ENCODE data around the gene RAB26. TPM values are rescaled to one million over a fixed set of nuclear protein-coding genes. Genes with fewer than 3 reads are reported as not detected.

Gene RAB26
- total RNA-seq, 1 donor from 2014 or later = 2.1 TPM

GRCh38 chr16:2170587-2171435 is 22.4 kb downstream of the RAB26 start:
- no peak for DNase-seq (ENCODE audit: low spot score)
- no peak overlapping the region for H3K4me2 ChIP-seq
- no peaks in the 10 kb centered on the region for H4K20me1 ChIP-seq (ENCODE audit: low read depth)
- Mint-ChIP-seq H3K27ac (no peak overlapping the region), H3K4me1 (no peaks in the 10 kb centered on the region), H3K36me3 (peaks cover 2% of the 10 kb centered on the region), H3K9me3 (no peaks in the 10 kb centered on the region), H3K27me3 (ENCODE audit: insufficient read depth, low read depth) (no peaks in the 10 kb centered on the region), H3K4me3 (no peak overlapping the region)
- H3K4me3 ChIP-seq = no peak overlapping the region
- no peaks in the 10 kb centered on the region for H3F3A ChIP-seq (ENCODE audit: low read depth)
- H2AFZ ChIP-seq (replicated peaks) = no peak overlapping the region
- no peaks in the 10 kb centered on the region for H3K9me3 ChIP-seq (ENCODE audit: low read depth)
- H3K4me1 ChIP-seq = no peaks in the 10 kb centered on the region
- H3K79me2 ChIP-seq (ENCODE audit: low read depth) = no peaks in the 10 kb centered on the region
- H3K27ac ChIP-seq = no peak overlapping the region
- H3K36me3 ChIP-seq = no peaks in the 10 kb centered on the region
- TF ChIP-seq, protein P1, sequence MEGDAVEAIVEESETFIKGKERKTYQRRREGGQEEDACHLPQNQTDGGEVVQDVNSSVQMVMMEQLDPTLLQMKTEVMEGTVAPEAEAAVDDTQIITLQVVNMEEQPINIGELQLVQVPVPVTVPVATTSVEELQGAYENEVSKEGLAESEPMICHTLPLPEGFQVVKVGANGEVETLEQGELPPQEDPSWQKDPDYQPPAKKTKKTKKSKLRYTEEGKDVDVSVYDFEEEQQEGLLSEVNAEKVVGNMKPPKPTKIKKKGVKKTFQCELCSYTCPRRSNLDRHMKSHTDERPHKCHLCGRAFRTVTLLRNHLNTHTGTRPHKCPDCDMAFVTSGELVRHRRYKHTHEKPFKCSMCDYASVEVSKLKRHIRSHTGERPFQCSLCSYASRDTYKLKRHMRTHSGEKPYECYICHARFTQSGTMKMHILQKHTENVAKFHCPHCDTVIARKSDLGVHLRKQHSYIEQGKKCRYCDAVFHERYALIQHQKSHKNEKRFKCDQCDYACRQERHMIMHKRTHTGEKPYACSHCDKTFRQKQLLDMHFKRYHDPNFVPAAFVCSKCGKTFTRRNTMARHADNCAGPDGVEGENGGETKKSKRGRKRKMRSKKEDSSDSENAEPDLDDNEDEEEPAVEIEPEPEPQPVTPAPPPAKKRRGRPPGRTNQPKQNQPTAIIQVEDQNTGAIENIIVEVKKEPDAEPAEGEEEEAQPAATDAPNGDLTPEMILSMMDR (IDR thresholded peaks at IDR 0.05) = no peak
- no peak for TF ChIP-seq EZH2phosphoT487 (IDR thresholded peaks at IDR 0.05)
- no peak for TF ChIP-seq EZH2 (IDR thresholded peaks at IDR 0.05)
- no peak overlapping the region for H3K9ac ChIP-seq
- H3K27me3 ChIP-seq = no peaks in the 10 kb centered on the region

- H3K27ac Mint-ChIP-seq = no peak overlapping the region
- H2AFZ ChIP-seq (replicated peaks) = no peak overlapping the region
- no peaks in the 10 kb centered on the region for H3F3A ChIP-seq (ENCODE audit: low read depth)
- H3K79me2 ChIP-seq (ENCODE audit: low read depth) = no peaks in the 10 kb centered on the region
- no peak for DNase-seq (ENCODE audit: low spot score)
- no peaks in the 10 kb centered on the region for H3K4me1 Mint-ChIP-seq
- no peaks in the 10 kb centered on the region for H3K9me3 Mint-ChIP-seq
- H3K27ac ChIP-seq = no peak overlapping the region
- H4K20me1 ChIP-seq (ENCODE audit: low read depth) = no peaks in the 10 kb centered on the region
- H3K9ac ChIP-seq = no peak overlapping the region
- H3K36me3 ChIP-seq = no peaks in the 10 kb centered on the region
- peaks cover 2% of the 10 kb centered on the region for H3K27me3 Mint-ChIP-seq (ENCODE audit: insufficient read depth, low read depth)
- no peak overlapping the region for H3K4me3 ChIP-seq
- TF ChIP-seq EZH2phosphoT487 (IDR thresholded peaks at IDR 0.05) = no peak
- H3K4me3 Mint-ChIP-seq = no peak overlapping the region
- no peaks in the 10 kb centered on the region for H3K9me3 ChIP-seq (ENCODE audit: low read depth)
- H3K4me2 ChIP-seq = no peak overlapping the region
- H3K4me1 ChIP-seq = no peaks in the 10 kb centered on the region
- peaks cover 2% of the 10 kb centered on the region for H3K36me3 Mint-ChIP-seq
- H3K27me3 ChIP-seq = no peaks in the 10 kb centered on the region
Observed at GRCh38 chr16:2171601-2172178, 23.3 kb downstream of the RAB26 start.

DNA sequence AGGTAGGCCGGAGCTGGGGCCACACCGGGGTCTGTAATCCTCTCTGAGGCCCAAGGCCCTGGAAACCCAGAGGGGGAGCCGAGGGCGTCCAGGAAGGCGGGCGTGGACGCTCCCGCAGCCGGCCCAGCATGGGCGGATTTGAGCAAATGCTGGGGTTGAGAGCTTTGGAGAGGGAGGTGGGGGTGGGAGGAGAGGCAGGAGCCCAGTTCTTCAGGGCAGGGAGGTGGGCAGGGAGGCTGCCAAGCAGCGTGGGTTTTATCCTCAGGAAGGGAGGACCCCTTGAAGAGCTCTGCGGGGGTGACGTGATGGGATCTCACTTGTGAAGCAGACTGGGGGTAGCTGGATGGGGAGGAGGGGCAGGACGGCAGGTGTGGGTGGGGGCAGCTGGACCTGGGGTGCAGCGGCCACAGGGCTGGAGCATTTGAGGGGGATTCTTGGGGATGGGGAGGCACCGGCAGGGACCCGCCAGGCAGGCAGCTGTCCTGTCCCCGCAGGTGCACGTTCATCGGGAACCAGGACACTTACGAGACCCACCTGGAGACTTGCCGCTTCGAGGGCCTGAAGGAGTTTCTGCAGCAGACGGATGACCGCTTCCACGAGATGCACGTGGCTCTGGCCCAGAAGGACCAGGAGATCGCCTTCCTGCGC is 24.4 kb downstream of the RAB26 start:
- H3K4me3 Mint-ChIP-seq = no peak overlapping the region

GRCh38 chr16:2173366-2173765 is 24.9 kb downstream of the RAB26 start:
- Mint-ChIP-seq H3K4me3 (no peak overlapping the region), H3K36me3 (peaks cover 2% of the 10 kb centered on the region), H3K27ac (no peak overlapping the region), H3K27me3 (ENCODE audit: insufficient read depth, low read depth) (peaks cover 2% of the 10 kb centered on the region), H3K9me3 (no peaks in the 10 kb centered on the region), H3K4me1 (no peaks in the 10 kb centered on the region)
- Histone ChIP-seq H3K27ac (no peak overlapping the region), H4K20me1 (ENCODE audit: low read depth) (no peaks in the 10 kb centered on the region), H3K9ac (no peak overlapping the region), H3K79me2 (ENCODE audit: low read depth) (no peaks in the 10 kb centered on the region), H3K9me3 (ENCODE audit: low read depth) (no peaks in the 10 kb centered on the region), H3K4me1 (no peaks in the 10 kb centered on the region), H3K4me2 (no peak overlapping the region), H3F3A (ENCODE audit: low read depth) (peaks cover 5% of the 10 kb centered on the region), H3K27me3 (no peaks in the 10 kb centered on the region), H3K36me3 (no peaks in the 10 kb centered on the region), H3K4me3 (no peak overlapping the region), H2AFZ (replicated peaks) (no peak overlapping the region)
- DNase-seq (ENCODE audit: low spot score) = no peak
- TF ChIP-seq EZH2 (IDR thresholded peaks at IDR 0.05) (no peak), EZH2phosphoT487 (IDR thresholded peaks at IDR 0.05) (no peak)
- TF ChIP-seq, protein P1 (IDR thresholded peaks at IDR 0.05) = no peak

More for the DNA sequence above, 24.4 kb downstream of the RAB26 start:
- H3K9me3 ChIP-seq (ENCODE audit: low read depth) = no peaks in the 10 kb centered on the region
- Mint-ChIP-seq H3K36me3 (peaks cover 2% of the 10 kb centered on the region), H3K9me3 (no peaks in the 10 kb centered on the region), H3K27ac (no peak overlapping the region), H3K4me1 (no peaks in the 10 kb centered on the region), H3K27me3 (ENCODE audit: insufficient read depth, low read depth) (peaks cover 2% of the 10 kb centered on the region)
- no peaks in the 10 kb centered on the region for H3K36me3 ChIP-seq
- no peaks in the 10 kb centered on the region for H4K20me1 ChIP-seq (ENCODE audit: low read depth)
- H2AFZ ChIP-seq (replicated peaks) = no peak overlapping the region
- no peaks in the 10 kb centered on the region for H3K4me1 ChIP-seq
- H3K4me2 ChIP-seq = no peak overlapping the region
- no peak for DNase-seq (ENCODE audit: low spot score)
- no peak overlapping the region for H3K27ac ChIP-seq
- H3F3A ChIP-seq (ENCODE audit: low read depth) = peaks cover 4% of the 10 kb centered on the region
- no peaks in the 10 kb centered on the region for H3K79me2 ChIP-seq (ENCODE audit: low read depth)
- H3K27me3 ChIP-seq = no peaks in the 10 kb centered on the region
- no peak overlapping the region for H3K4me3 ChIP-seq
- TF ChIP-seq EZH2phosphoT487 (IDR thresholded peaks at IDR 0.05) = no peak
- no peak for TF ChIP-seq EZH2 (IDR thresholded peaks at IDR 0.05)
- no peak overlapping the region for H3K9ac ChIP-seq

Data from neural progenitor cell (in vitro differentiated cells).